OCI-LY3 (cell line): ENCODE results near the gene CTNNBL1.

Source experiments
- H2AFZ ChIP-seq: fragments of 200-600, 300-600 bp; shearing (Covaris generic); 2 replicates; pipeline ENCODE4 v1.6.0; 2014; ENCODE audit warnings: antibody characterized with exemption, low read depth, low read length
- H3K27ac ChIP-seq: fragments of 200-600, 300-600 bp; sonication (generic); 2 replicates; pipeline ENCODE4 v1.5.1; 2014; ENCODE audit warnings: mild to moderate bottlenecking, low read length, moderate library complexity, mixed read lengths
- H3K27me3 ChIP-seq: fragments of 200-600, 300-600 bp; sonication (generic); 2 replicates; pipeline ENCODE4 v1.6.1; 2014; ENCODE audit warnings: low read depth, low read length, mixed read lengths
- H3K36me3 ChIP-seq: fragments of 200-600, 300-600 bp; sonication (generic); replicated peaks from 2 replicates; pipeline ENCODE3; 2014; ENCODE audit warnings: low read depth, low read length, mixed read lengths
- H3K4me1 ChIP-seq: fragments of 300-600, 200-600 bp; sonication (generic); 2 replicates; pipeline ENCODE4 v1.6.1; 2014; ENCODE audit warnings: low read length, mixed read lengths
- H3K4me2 ChIP-seq: fragments of 200-600, 300-600 bp; sonication (generic); 2 replicates; pipeline ENCODE4 v1.6.1; 2014; ENCODE audit warnings: low read length, mixed read lengths
- H3K4me3 ChIP-seq: fragments of 300-600, 200-600 bp; sonication (generic); 2 replicates; pipeline ENCODE4 v1.5.1; 2014; ENCODE audit warnings: antibody characterized with exemption, mild to moderate bottlenecking, low read length, moderate library complexity
- H3K79me2 ChIP-seq: fragments of 300-600, 200-600 bp; shearing (Covaris generic); 2 replicates; pipeline ENCODE4 v1.6.1; 2014; ENCODE audit warnings: mild to moderate bottlenecking, low read length, mixed read lengths
- H3K9ac ChIP-seq: fragments of 300-600, 200-600 bp; shearing (Covaris generic); 2 replicates; pipeline ENCODE4 v1.6.0; 2014; ENCODE audit warnings: mild to moderate bottlenecking, low read length, moderate library complexity
- H3K9me3 ChIP-seq: fragments of 200-600, 300-600 bp; shearing (Covaris generic); 2 replicates; pipeline ENCODE4 v1.6.1; 2014; ENCODE audit warnings: low read length, mixed read lengths; ENCODE audit not compliant: insufficient read depth
- H4K20me1 ChIP-seq: fragments of 200-600, 300-600 bp; sonication (generic); 2 replicates; pipeline ENCODE4 v1.6.1; 2016; ENCODE audit warnings: low read length, mixed read lengths; ENCODE audit not compliant: insufficient read depth
- EZH2phosphoT487 ChIP-seq: fragments of 200-600 bp; shearing (Covaris generic); IDR thresholded peaks from 2 replicates; pipeline ENCODE4 v1.6.1; 2018; ENCODE audit warnings: antibody characterized with exemption, mixed run types, low read depth
- TF ChIP-seq, protein P1 (sequence below): fragments of 200-600, 300-600 bp; sonication (generic); IDR thresholded peaks from 2 replicates; pipeline ENCODE4 v1.5.1; 2014; ENCODE audit warnings: antibody characterized with exemption, low read length, low read depth

The CTNNBL1 gene

DNA sequence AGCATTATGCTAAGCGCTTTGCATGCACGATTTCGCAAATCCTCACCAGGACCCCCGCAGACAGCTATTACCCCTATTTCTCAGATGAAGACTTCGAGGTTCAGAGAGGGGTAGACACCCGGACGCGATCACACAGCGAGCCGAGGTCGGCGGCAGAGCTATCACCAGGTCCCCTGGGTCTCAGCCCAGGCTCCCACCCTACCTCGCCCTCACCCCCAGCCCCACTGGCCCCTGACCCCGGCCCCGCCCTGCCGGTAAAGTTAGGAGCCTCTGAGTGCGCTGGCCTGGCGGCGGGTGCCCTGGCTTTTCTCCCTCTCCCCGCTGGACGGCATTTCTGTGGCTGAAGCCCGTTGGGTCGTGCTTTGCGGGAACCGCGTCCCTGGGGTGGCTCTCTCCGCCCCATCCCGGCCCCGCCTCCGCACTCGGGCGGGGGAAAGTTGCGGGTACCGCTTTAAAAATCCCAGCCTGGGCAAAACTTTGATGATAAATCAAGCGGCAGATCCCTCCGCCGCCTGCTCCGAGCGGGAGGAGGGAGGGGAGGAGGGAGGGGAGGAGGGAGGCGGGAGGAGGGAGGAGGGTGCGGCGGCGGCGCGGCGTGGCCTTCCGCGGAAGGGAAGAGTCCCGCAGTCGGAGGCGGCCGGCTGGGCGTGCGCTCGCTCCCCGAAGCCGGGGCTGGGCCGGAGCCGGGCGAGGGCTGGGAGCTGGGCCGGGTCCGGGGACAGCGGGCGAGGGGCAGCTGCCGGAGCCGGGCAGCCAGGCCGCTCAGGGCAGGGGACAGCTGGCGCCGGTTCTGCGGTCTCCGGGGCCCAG, 208.9 kb downstream of the CTNNBL1 start, which contains the start of gene VSTM2L:
TSS of gene VSTM2L (plus strand) at position 624 of the 810 bp plus-strand sequence. CDS start 224 bp downstream, outside the sequence.
- no peaks in the 10 kb centered on the region for H3K9me3 ChIP-seq
- TF ChIP-seq EZH2phosphoT487: no peak
- TF ChIP-seq, protein P1, sequence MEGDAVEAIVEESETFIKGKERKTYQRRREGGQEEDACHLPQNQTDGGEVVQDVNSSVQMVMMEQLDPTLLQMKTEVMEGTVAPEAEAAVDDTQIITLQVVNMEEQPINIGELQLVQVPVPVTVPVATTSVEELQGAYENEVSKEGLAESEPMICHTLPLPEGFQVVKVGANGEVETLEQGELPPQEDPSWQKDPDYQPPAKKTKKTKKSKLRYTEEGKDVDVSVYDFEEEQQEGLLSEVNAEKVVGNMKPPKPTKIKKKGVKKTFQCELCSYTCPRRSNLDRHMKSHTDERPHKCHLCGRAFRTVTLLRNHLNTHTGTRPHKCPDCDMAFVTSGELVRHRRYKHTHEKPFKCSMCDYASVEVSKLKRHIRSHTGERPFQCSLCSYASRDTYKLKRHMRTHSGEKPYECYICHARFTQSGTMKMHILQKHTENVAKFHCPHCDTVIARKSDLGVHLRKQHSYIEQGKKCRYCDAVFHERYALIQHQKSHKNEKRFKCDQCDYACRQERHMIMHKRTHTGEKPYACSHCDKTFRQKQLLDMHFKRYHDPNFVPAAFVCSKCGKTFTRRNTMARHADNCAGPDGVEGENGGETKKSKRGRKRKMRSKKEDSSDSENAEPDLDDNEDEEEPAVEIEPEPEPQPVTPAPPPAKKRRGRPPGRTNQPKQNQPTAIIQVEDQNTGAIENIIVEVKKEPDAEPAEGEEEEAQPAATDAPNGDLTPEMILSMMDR: no peak
- no peaks in the 10 kb centered on the region for H3K79me2 ChIP-seq
- peak within 1 kb of the TSS; percentile 61 for H3K9ac ChIP-seq
- H4K20me1 ChIP-seq: no peaks in the 10 kb centered on the region
- H3K4me1 ChIP-seq: peaks cover 17% of the 10 kb centered on the region
- no peak within 1 kb of the TSS for H3K27ac ChIP-seq
- peak within 1 kb of the TSS; percentile 48 for H3K4me2 ChIP-seq
- H2AFZ ChIP-seq: no peak within 1 kb of the TSS
- H3K27me3 ChIP-seq: peaks cover 11% of the 10 kb centered on the region; the same call in 1 of the 2 replicates
- peak within 1 kb of the TSS; percentile 76 for H3K4me3 ChIP-seq
- H3K36me3 ChIP-seq: no peaks in the 10 kb centered on the region

DNA sequence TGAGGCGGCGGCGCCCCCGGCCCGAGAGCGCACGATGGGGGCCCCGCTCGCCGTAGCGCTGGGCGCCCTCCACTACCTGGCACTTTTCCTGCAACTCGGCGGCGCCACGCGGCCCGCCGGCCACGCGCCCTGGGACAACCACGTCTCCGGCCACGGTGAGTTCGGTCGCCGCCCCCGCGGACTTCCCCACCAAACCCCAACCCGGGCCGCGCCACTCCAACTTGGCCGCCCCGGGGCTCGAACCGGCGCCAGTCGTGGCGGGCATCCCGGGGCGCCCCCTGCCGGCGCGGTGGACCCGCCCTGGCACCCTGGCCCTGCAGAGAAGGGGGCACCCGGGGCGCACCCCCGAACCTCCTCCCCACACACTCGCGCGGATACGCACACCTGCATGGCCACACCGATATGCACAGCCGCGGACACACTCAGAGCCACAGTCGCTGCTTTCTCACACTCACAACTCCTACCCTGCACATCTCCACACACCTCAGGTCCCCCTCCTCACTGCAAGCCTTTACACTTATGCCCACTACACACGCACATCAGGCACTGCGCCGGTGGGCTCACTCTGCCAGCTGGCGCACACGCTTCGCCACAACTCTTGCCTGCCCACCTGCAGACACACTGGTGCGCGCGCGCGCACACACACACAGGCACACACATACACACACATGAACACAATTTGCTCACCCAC, 209.6 kb downstream of the CTNNBL1 start:
- Histone ChIP-seq H3K27me3 (peaks cover 11% of the 10 kb centered on the region; the same call in 1 of the 2 replicates), H2AFZ (no peak overlapping the region), H3K9ac (peak overlapping the region; percentile 61), H3K36me3 (no peaks in the 10 kb centered on the region), H3K4me3 (peak overlapping the region; percentile 76), H3K79me2 (no peaks in the 10 kb centered on the region), H3K4me1 (peaks cover 10% of the 10 kb centered on the region), H3K4me2 (peak overlapping the region; percentile 40), H4K20me1 (no peaks in the 10 kb centered on the region), H3K27ac (no peak overlapping the region), H3K9me3 (no peaks in the 10 kb centered on the region)
- TF ChIP-seq EZH2phosphoT487: no peak
- TF ChIP-seq, protein P1: peak; percentile 59

DNA sequence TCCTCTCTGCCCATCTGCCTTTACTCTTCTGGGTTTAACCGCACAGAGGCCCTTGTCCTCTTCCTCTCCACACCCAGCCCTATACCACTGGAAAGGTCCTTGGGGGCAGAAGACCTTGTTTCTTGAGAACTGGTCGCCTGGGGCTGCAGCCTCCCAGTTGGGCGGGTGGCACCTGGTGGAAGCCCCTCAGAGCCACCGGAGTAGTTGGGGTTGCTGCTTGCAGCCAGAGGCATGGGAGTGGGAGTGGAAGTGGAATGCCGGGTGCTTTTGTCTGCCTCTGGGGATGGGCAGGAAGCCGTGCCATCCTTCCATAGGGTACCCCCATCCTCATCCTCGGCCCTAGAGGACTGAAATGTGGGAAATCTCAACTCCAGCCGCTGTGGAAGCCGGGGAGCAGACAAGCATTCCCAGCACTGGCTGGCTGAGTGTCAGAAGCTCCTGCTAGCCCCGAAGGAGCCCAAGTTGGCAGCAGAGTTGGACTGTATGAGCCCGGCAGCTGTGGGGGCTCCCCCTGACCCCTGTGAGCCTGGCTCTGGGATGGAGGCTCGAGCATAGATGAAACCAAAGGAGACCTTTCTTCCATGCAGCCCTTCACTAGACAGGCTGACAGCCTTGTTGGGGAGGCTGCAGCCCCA, 210.3 kb downstream of the CTNNBL1 start:
- peaks cover 10% of the 10 kb centered on the region; the same call in 1 of the 2 replicates for H3K27me3 ChIP-seq
- no peaks in the 10 kb centered on the region for H3K79me2 ChIP-seq
- no peaks in the 10 kb centered on the region for H3K9me3 ChIP-seq
- H3K4me1 ChIP-seq: peaks cover 3% of the 10 kb centered on the region
- no peak overlapping the region for H2AFZ ChIP-seq
- H3K27ac ChIP-seq: no peak overlapping the region
- peak overlapping the region; percentile 61; the same call in 1 of the 2 replicates for H3K9ac ChIP-seq
- no peaks in the 10 kb centered on the region for H4K20me1 ChIP-seq
- H3K36me3 ChIP-seq: no peaks in the 10 kb centered on the region
- peak overlapping the region; percentile 76; the same call in 1 of the 2 replicates for H3K4me3 ChIP-seq
- TF ChIP-seq EZH2phosphoT487: no peak
- TF ChIP-seq, protein P1: no peak
- peak overlapping the region; percentile 40 for H3K4me2 ChIP-seq
